Activated gamma-delta T cell (primary cell): ENCODE measurements around the gene NARS2.
"Not testable (repeated sequence)": the region's sequence is repeated elsewhere in the genome, so short reads cannot be mapped to it uniquely, and the experiment has no call there.

Source experiments
- DNase-seq: peaks from one replicate; lab custom pipeline; 2025; lab: John Stamatoyannopoulos, UW

Gene NARS2

GRCh38 chr11:78576549-78577097 lies 2.0 kb upstream of the NARS2 start:
- DNase-seq: no peak

GRCh38 chr11:78575478-78575877 lies 814 bp upstream of the NARS2 start:
- no peak for DNase-seq

- DNase-seq: no peak
Observed at GRCh38 chr11:78573681-78574080, 983 bp downstream of the NARS2 start.

GRCh38 chr11:78573271-78573670 lies 1.4 kb downstream of the NARS2 start:
- no peak for DNase-seq

- DNase-seq: no peak
Observed at GRCh38 chr11:78572394-78572793, 2.3 kb downstream of the NARS2 start.

GRCh38 chr11:78570031-78570430 lies 4.6 kb downstream of the NARS2 start:
- DNase-seq: no peak

- no peak for DNase-seq
Observed at GRCh38 chr11:78567209-78567608, 7.5 kb downstream of the NARS2 start.

GRCh38 chr11:78564490-78565467 lies 9.9 kb downstream of the NARS2 start:
- no peak for DNase-seq

GRCh38 chr11:78564037-78564436 lies 10.6 kb downstream of the NARS2 start:
- not testable (repeated sequence) for DNase-seq

GRCh38 chr11:78563090-78563489 lies 11.6 kb downstream of the NARS2 start:
- not testable (repeated sequence) for DNase-seq

- no peak for DNase-seq
Observed at GRCh38 chr11:78562398-78562797, 12.3 kb downstream of the NARS2 start.

- no peak for DNase-seq
Observed at GRCh38 chr11:78560826-78561484, 13.7 kb downstream of the NARS2 start.

- DNase-seq: no peak
Observed at GRCh38 chr11:78560153-78560552, 14.5 kb downstream of the NARS2 start.

- DNase-seq: no peak
Observed at GRCh38 chr11:78557236-78557635, 17.4 kb downstream of the NARS2 start.

- no peak for DNase-seq
Observed at GRCh38 chr11:78555592-78555991, 19.1 kb downstream of the NARS2 start.

GRCh38 chr11:78552881-78553280 lies 21.8 kb downstream of the NARS2 start:
- DNase-seq: no peak

GRCh38 chr11:78552139-78552538 lies 22.5 kb downstream of the NARS2 start:
- DNase-seq: not testable (repeated sequence)

- DNase-seq: no peak
Observed at GRCh38 chr11:78551066-78551465, 23.6 kb downstream of the NARS2 start.

GRCh38 chr11:78549624-78550409 lies 24.8 kb downstream of the NARS2 start:
- no peak for DNase-seq

GRCh38 chr11:78548911-78549590 lies 25.6 kb downstream of the NARS2 start:
- DNase-seq: no peak

- DNase-seq: no peak
Observed at GRCh38 chr11:78547931-78548705, 26.5 kb downstream of the NARS2 start.
